ENCODE results near the gene TES. TPM values are rescaled to one million over a fixed set of nuclear protein-coding genes. Genes with fewer than 3 reads are reported as not detected.

Gene TES
- total and polyA plus RNA-seq, 2 of the 8 experiments (the other 6 are each of a cell fraction or from before 2014, with no cell fraction given), result 18.2 to 36.3 TPM

DNA sequence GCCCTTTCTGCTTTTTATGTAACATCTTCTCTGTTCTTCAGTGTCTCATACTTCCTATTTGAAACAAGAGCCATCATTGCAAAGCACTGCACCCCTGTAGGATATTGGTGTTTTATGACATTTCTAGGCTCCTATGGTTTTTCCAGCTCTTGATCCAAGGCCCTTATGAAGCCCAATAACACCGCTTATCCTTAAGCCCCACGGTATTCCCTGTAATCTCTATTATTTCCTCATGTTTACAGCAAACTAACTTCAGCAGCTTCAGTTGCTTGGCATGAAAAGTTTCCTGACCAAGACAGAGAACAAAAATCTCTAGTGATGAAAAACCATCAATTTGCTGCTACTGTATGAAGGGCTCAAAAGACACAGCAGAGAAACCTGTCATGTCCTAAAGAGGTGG, 34.1 kb upstream of the TES start:
- Histone ChIP-seq H2AFZ (ENCODE audit: low read length) (no peak overlapping the region), H3K4ac (replicated peaks; ENCODE audit: insufficient read length, low read depth, low read length) (no peak overlapping the region), H4K20me1 (replicated peaks in 1 of 2; ENCODE audit: control insufficient read depth in 1 of 2, insufficient read depth in 2 of 2, low read length in 2 of 2) (no peaks in the 10 kb centered on the region), H3K4me1 (replicated peaks in 1 of 4; ENCODE audit: control insufficient read depth in 3 of 4, insufficient read depth in 4 of 4, low read length in 3 of 4) (no peaks in the 10 kb centered on the region; a peak in 1 of 7 replicates), H3K79me2 (ENCODE audit: control insufficient read depth in 1 of 2, insufficient read depth in 2 of 2, low read length in 2 of 2) (no peaks in the 10 kb centered on the region), H3K9ac (replicated peaks in 1 of 4; ENCODE audit: extremely low read depth in 1 of 4, low read depth in 3 of 4, low read length in 3 of 4) (no peak overlapping the region), H3K4me2 (ENCODE audit: insufficient read depth in 1 of 2, low read depth in 2 of 2, low read length in 2 of 2) (no peak overlapping the region), H3K56ac (replicated peaks; ENCODE audit: insufficient read length, low read depth, low read length) (no peak overlapping the region), H3K14ac (ENCODE audit: insufficient read length) (no peak overlapping the region), H2BK15ac (ENCODE audit: low read length) (no peak overlapping the region), H3K4me3 (ENCODE audit: extremely low read depth in 1 of 4, insufficient read depth in 2 of 4, low read depth in 3 of 4, low read length in 4 of 4) (no peak overlapping the region), H2BK5ac (ENCODE audit: low read depth, low read length) (no peak overlapping the region), H3K27me3 (replicated peaks in 1 of 4; ENCODE audit: control insufficient read depth in 3 of 4, extremely low read depth in 1 of 4, insufficient read depth in 3 of 4, low read length in 3 of 4) (no peaks in the 10 kb centered on the region), H2AK5ac (ENCODE audit: low read depth, low read length) (no peak overlapping the region), H3K18ac (ENCODE audit: extremely low read depth, low read length) (no peak overlapping the region), H4K91ac (replicated peaks; ENCODE audit: insufficient read length, low read length) (no peak overlapping the region), H2BK120ac (replicated peaks; ENCODE audit: low read depth, low read length) (no peak overlapping the region), H3K23ac (ENCODE audit: insufficient read length) (no peak overlapping the region), H4K8ac (ENCODE audit: extremely low read depth, insufficient read depth, low read length) (no peak overlapping the region), H3K79me1 (ENCODE audit: low read depth, low read length) (no peaks in the 10 kb centered on the region), H3K23me2 (ENCODE audit: low read depth, low read length) (no peaks in the 10 kb centered on the region), H2BK12ac (ENCODE audit: low read depth, low read length) (no peak overlapping the region), H3K36me3 (ENCODE audit: control insufficient read depth in 2 of 4, insufficient read depth in 4 of 4, low read length in 3 of 4) (no peaks in the 10 kb centered on the region), H3K9me3 (ENCODE audit: insufficient read depth in 2 of 2, low read depth in 1 of 2, low read length in 1 of 2) (no peaks in the 10 kb centered on the region), H3K27ac (ENCODE audit: low read depth, low read length) (no peak overlapping the region), H4K5ac (ENCODE audit: insufficient read length, low read depth, low read length) (no peak overlapping the region), H2BK20ac (ENCODE audit: low read length) (no peak overlapping the region)
- CTCF ChIA-PET (ENCODE audit: partially characterized antibody), result interaction anchor here (0.7 to 6.9 kb wide), 16 partner anchors 9 to 556 kb away, joined by 3 to 175 read pairs (median 4); no protein-coding TSS in a partner anchor
- no peak for TF ChIP-seq RBBP5 (IDR thresholded peaks at IDR 0.05; ENCODE audit: borderline replicate concordance, low read depth, low read length)
- no peak for TF ChIP-seq TCF12 (IDR thresholded peaks at IDR 0.05; ENCODE audit: low read depth, low read length)
- 83% methylated on average over 2 of the region's 2 CpGs; no CpG with 5 or more reads in 1 of the 2 experiments for WGBS, 2 experiments (ENCODE audit: extremely low coverage in 1 of 2, insufficient coverage in 1 of 2, insufficient read length in 1 of 2, insufficient replicate concordance in 2 of 2, low coverage in 1 of 2, low lambda C conversion rate in 2 of 2, missing lambda C conversion rate in 1 of 2)
- POLR2A ChIA-PET (ENCODE audit: partially characterized antibody), result no interaction called here
- DNase-seq (ENCODE audit: low read depth in 1 of 2, low spot score in 2 of 2) (no peak), FAIRE-seq (no peak)
